Suprapubic skin (tissue), 4 donors: ENCODE results near the gene RPRD1B. TPM values are rescaled to one million over a fixed set of nuclear protein-coding genes. Genes with fewer than 3 reads are reported as not detected.

ENCODE experiments used
- DNase-seq, 2 donors: peaks; one replicate each; pipeline ENCODE4 v3.0.0-alpha.2; 2019; ENCODE audit warnings: low spot score in 2 of 2
- H3K27ac ChIP-seq: fragments of 200-600 bp; sonication (generic); one replicate; pipeline ENCODE4 v1.5.1; 2019
- H3K27me3 ChIP-seq: fragments of 200-600 bp; sonication (generic); one replicate; pipeline ENCODE4 v1.5.1; 2019
- H3K36me3 ChIP-seq: fragments of 200-600 bp; sonication (generic); one replicate; pipeline ENCODE4 v1.5.1; 2019
- H3K4me1 ChIP-seq: fragments of 200-600 bp; sonication (generic); one replicate; pipeline ENCODE4 v1.5.1; 2019
- H3K4me3 ChIP-seq: fragments of 200-600 bp; sonication (generic); one replicate; pipeline ENCODE4 v1.5.1; 2019; ENCODE audit warnings: mild to moderate bottlenecking
- H3K9me3 ChIP-seq: fragments of 200-600 bp; sonication (generic); one replicate; pipeline ENCODE4 v1.5.1; 2019
- CTCF ChIP-seq, 2 donors: fragments of 200-600 bp in 1 of 2; fragments of 450-650 bp in 1 of 2; sonication (generic) in 1 of 2; IDR thresholded peaks; one replicate each; pipeline ENCODE4 v1.5.1; 2016 to 2019; ENCODE audit warnings: antibody characterized with exemption in 2 of 2, mild to moderate bottlenecking in 1 of 2, moderate library complexity in 1 of 2
- EP300 ChIP-seq: sonication (generic); formaldehyde crosslinking; IDR thresholded peaks from one replicate; pipeline ENCODE4 v1.6.1; 2017; ENCODE audit warnings: antibody characterized with exemption
- POLR2A ChIP-seq, 2 donors: fragments of 450-650 bp; IDR thresholded peaks; one replicate each; pipeline ENCODE4 v1.6.1; 2017; ENCODE audit warnings: antibody characterized with exemption in 2 of 2, mild to moderate bottlenecking in 2 of 2, moderate library complexity in 2 of 2
- POLR2AphosphoS5 ChIP-seq, 3 donors: sonication (generic); formaldehyde crosslinking; IDR thresholded peaks; one replicate each; pipeline ENCODE4 v1.6.1; 2017; ENCODE audit warnings: antibody characterized with exemption in 3 of 3
- WGBS: methylation state at CpG from one replicate; pipeline ENCODE4 v1.1.5; 2018; 5-methylcytosine and 5-hydroxymethylcytosine counted together
- total RNA-seq, 4 donors: library from RNA; depleted of rRNA; stranded (reverse); fragments of >200 nt; gene quantifications; one replicate each; pipeline ENCODE4 v1.1.0, GENCODE V29; 2016

RPRD1B gene
- total RNA-seq, 4 donors from 2014 or later: 24.7 to 45.6 (median 27.7) TPM

GRCh38 chr20:38108986-38109541, 75.5 kb downstream of the RPRD1B start:
- 86% methylated on average over 2 of the region's 3 CpGs for WGBS
- H3K36me3 ChIP-seq: no peaks in the 10 kb centered on the region
- H3K4me1 ChIP-seq: peaks cover 16% of the 10 kb centered on the region
- peak overlapping the region; percentile 22 for H3K27ac ChIP-seq
- DNase-seq: no peak
- H3K4me3 ChIP-seq: no peak overlapping the region
- no peaks in the 10 kb centered on the region for H3K27me3 ChIP-seq
- no peaks in the 10 kb centered on the region for H3K9me3 ChIP-seq
- TF ChIP-seq CTCF (IDR thresholded peaks at IDR 0.05): no peak
- peak in 2 of 3 donors; percentile 6 to 26 for TF ChIP-seq POLR2AphosphoS5 (IDR thresholded peaks at IDR 0.05)

DNA sequence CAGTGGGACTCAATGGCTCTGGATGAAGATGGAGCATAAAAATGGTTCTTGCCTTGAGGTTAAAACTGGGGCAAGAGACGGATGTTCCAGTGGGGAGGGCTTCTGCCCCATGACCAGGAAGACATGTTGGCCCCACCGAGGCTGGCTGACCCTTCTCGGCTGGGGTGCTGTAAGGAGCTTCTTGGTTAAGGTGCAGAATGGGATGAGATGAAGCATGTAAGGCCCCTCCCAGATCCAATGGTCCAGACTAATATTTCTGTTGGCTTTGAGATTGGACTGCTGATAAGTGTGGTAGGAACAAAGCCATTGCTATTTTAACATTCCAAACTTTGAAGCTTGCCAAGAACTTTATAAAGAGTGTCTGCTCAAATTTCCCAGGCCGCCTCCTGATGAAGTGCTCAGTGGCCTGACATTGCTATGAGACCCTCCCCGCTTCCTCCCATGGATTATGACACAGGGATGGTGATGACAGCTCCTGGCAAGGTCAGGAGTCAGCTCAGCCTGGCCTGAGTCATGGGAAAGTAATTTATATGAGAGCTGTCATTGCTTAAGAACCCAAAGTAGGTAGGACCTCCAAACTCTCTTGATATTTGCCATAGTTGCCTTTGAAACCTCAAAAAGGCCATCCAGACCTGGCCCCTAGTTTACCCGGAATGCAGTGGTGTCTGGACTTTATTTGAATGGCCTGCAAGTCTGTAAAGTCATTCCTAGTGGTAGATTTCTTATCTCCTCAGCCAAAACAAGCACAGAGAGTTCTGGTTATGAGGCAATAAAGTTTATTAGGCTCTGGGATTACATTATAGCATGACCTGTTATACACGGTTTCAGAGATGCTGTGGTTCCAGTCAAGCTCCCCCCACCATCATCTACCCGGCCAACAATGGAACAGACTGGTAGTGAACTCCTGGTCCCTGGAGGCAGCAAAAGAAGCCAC, 76.3 kb downstream of the RPRD1B start:
- H3K36me3 ChIP-seq: no peaks in the 10 kb centered on the region
- WGBS: 71% methylated on average over 7 of the region's 8 CpGs
- H3K27ac ChIP-seq: peak overlapping the region; percentile 51
- H3K27me3 ChIP-seq: no peaks in the 10 kb centered on the region
- no peak overlapping the region for H3K4me3 ChIP-seq
- TF ChIP-seq POLR2A (IDR thresholded peaks at IDR 0.05) (no peak), POLR2AphosphoS5 (IDR thresholded peaks at IDR 0.05) (peak in 1 of 3 donors; percentile 36)
- peaks cover 16% of the 10 kb centered on the region for H3K4me1 ChIP-seq
- H3K9me3 ChIP-seq: no peaks in the 10 kb centered on the region
- peak in 1 of 2 donors; percentile 85 for DNase-seq

- no peak for DNase-seq
- H3K27ac ChIP-seq: peak overlapping the region; percentile 29
- 92% methylated on average over 8 of the region's 8 CpGs for WGBS
- no peaks in the 10 kb centered on the region for H3K9me3 ChIP-seq
- H3K36me3 ChIP-seq: no peaks in the 10 kb centered on the region
- TF ChIP-seq POLR2AphosphoS5 (IDR thresholded peaks at IDR 0.05) (no peak), POLR2A (IDR thresholded peaks at IDR 0.05) (no peak), CTCF (IDR thresholded peaks at IDR 0.05) (no peak), EP300 (no peak)
- H3K4me3 ChIP-seq: no peak overlapping the region
- peaks cover 16% of the 10 kb centered on the region for H3K4me1 ChIP-seq
- no peaks in the 10 kb centered on the region for H3K27me3 ChIP-seq
Measured at GRCh38 chr20:38110525-38111178, 77.1 kb downstream of the RPRD1B start.

- Histone ChIP-seq H3K4me1 (peaks cover 16% of the 10 kb centered on the region), H3K4me3 (no peak overlapping the region), H3K27ac (no peak overlapping the region), H3K36me3 (no peaks in the 10 kb centered on the region), H3K9me3 (no peaks in the 10 kb centered on the region), H3K27me3 (no peaks in the 10 kb centered on the region)
- no peak for TF ChIP-seq EP300
- TF ChIP-seq POLR2AphosphoS5 (IDR thresholded peaks at IDR 0.05): no peak
- TF ChIP-seq CTCF (IDR thresholded peaks at IDR 0.05): no peak
- TF ChIP-seq POLR2A (IDR thresholded peaks at IDR 0.05): no peak
- DNase-seq: no peak
- WGBS: 90% methylated on average over 8 of the region's 8 CpGs
Measured at GRCh38 chr20:38111366-38112232, 78.1 kb downstream of the RPRD1B start.

DNA sequence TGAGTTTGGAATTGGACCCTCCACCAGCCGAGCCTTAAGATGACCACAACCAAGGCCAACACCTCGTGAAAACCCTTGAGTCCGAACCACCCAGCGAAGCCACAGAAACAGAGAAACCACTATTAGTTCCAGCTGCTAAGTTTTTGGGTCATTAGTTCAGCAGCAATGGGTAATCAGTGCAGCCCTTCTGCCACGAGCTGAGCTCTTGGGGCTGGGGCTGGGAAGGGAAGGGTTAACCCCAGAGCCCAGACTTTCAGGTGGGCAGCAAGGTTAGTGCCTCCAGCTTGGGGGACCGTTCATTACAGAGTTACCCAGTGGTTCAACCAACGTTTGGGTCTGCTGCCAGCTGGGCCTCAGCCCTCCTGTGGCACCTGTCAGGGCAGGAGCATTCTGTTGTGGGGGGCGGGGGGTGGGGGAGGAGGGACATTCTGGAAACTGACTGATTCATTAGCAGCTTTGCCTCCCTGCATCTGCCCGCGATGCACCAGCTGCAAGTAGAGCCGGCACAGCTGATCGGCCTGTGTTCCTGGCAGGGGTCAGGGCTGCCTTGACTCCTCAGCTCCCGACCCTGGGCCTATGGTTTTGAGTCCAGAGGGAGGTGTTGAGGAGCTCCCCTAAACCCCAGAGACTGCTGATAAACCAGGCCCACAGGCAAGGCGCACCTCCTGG, 78.8 kb downstream of the RPRD1B start:
- 91% methylated on average over 6 of the region's 14 CpGs for WGBS
- no peak overlapping the region for H3K27ac ChIP-seq
- H3K27me3 ChIP-seq: no peaks in the 10 kb centered on the region
- H3K9me3 ChIP-seq: no peaks in the 10 kb centered on the region
- H3K4me1 ChIP-seq: peaks cover 16% of the 10 kb centered on the region
- TF ChIP-seq POLR2A (IDR thresholded peaks at IDR 0.05) (no peak), POLR2AphosphoS5 (IDR thresholded peaks at IDR 0.05) (no peak), EP300 (no peak), CTCF (IDR thresholded peaks at IDR 0.05) (no peak)
- DNase-seq: no peak
- H3K4me3 ChIP-seq: no peak overlapping the region
- no peaks in the 10 kb centered on the region for H3K36me3 ChIP-seq
